Left kidney (tissue), 2 donors: Measurements from ENCODE around the gene NF1. TPM values are rescaled to one million over a fixed set of nuclear protein-coding genes. Genes with fewer than 3 reads are reported as not detected.

ENCODE experiments used
- DNase-seq: peaks from one replicate; pipeline ENCODE4 v3.0.0-alpha.2; 2013
- polyA plus RNA-seq: library from polyadenylated mRNA; unstranded; fragments of 120-200 nt; gene quantifications from one replicate; pipeline ENCODE4 v1.2.1, GENCODE V29; 2013; ENCODE audit not compliant: insufficient read length

The NF1 gene
- polyA plus RNA-seq, 1 donor: 53.9 TPM

- no peak for DNase-seq
These were observed 309.5 kb downstream of the NF1 start for GRCh38 chr17:31404028-31404949.

GRCh38 chr17:31405890-31406371 lies 311.2 kb downstream of the NF1 start:
- DNase-seq: no peak

- DNase-seq: no peak
These were observed 313.8 kb downstream of the NF1 start for GRCh38 chr17:31408586-31408985.

DNA sequence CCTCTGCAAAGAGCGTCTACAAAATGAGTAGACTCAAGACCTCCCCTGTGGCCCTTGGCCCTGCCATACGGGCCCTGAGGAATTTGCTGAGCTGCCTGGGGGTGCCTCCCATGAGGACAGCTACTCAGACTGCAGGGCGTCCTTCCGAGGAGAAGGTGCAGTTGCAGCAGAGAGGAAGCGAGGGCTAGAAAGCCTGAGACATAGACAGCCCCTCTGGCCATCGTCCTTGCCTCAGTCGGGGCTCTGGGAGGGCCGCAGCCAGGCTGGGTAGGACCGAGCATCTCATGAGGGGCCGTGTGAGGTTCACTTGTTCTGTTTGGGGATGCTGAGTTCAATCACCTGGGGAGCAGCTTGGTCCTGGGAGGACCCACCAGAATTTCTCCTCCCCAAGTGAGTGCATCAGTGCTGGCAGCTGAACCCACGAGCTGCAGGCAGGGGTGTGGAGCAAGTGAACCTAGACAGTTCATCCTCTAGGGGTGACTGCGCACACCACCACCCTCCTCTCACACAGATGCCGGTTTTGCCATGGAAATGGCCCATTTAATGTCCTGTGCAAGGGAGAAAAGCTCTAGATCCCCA lies 317.0 kb downstream of the NF1 start:
- no peak for DNase-seq

DNA sequence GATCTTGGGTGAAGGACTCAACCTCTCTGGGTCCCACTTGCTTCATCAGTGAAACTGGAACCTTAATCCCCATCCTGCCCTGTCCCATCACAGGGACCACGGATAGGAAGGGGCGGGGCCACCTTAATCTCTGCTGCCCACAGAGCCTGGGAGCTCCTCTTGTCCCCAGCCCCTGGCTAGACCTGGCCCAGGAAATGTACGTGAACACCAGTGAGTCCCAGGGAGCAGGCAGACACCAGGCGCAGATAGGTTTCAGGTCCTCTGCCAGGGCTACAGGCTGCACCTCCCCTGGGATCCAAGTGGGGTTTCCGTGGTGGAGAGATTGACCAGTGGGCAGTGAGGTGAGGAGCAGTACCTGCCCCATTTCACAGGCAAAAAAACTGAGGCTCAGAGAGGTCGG lies 317.7 kb downstream of the NF1 start:
- no peak for DNase-seq

DNA sequence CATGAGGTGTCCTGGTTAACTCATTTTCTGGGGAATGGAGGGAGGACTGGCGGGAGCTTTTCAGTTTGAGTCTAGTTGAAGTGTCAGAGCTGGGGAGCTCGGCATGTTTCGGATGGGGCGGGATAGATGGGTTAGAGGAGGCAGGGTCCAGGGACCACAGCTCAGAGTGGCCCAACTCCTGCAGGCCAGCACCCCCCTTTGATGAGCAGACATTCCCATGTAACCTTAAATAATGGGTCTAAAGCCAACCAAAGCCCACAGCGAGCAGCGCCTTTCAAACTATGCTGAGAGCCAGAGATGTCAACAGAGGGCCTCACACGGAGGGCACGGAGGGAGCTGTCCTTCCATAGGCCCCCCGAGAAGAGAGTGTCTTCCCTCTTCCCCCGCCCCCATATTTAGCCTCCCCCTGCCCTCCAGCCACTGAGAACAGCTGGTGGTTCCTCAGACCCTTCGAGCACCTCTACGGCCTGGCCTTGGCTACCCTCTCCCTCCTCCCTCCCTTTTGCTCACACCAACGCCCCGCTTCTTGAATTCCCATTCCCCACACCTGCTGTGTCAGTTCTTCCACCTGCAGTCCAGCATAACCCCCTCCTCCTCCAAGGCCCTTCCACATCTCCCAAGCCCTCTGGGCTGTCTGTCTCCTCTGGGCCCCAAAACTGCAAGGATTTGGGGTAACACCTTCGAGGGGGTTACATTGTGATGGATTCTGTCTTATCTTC lies 318.5 kb downstream of the NF1 start:
- no peak for DNase-seq

- no peak for DNase-seq
These were observed 319.2 kb downstream of the NF1 start for GRCh38 chr17:31413874-31414549.

- no peak for DNase-seq
These were observed 319.8 kb downstream of the NF1 start for GRCh38 chr17:31414550-31414918.

- no peak for DNase-seq
These were observed 320.3 kb downstream of the NF1 start for GRCh38 chr17:31415004-31415454.

DNA sequence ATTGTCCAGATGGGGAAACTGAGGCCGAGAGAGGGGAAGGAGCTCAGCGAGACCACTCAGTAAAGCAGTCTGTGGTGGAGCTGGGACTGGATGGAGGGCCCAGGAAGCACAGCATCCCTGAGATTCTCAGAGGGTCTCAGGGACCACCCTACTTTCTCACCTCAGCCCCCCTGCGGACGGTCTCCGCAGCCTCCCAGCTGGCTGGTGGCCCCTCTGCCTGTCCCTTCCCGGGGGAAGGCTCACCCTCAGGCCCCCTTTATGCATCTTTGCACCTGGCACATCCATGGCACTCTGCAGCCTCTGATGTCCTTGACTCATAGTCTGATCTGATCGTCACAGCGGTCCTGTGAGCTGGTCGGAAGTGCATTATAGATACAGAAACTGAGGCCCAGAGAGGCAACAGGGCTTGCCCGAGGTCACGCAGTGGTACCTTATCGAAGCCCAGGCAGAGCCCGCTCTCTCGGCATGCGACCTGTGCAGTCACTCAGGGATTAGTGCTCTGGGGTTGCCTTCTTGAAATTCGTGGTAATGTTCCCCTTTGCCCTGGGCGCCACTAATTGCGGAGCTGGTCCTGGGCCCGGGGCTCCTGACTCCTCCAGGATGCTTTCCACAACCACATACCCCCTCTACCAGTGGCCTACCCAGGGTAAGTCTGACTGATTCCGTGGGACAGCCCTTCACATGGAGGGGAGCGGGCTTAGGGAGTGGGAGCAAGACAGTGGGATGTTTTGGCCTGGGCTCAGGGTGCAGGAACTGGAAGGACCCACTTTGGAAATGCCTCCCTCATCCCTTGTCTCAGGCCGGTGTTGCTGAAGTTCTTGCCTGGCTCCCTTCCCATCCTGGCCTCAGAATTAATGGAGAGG lies 321.1 kb downstream of the NF1 start:
- DNase-seq: no peak

- no peak for DNase-seq
These were observed 321.7 kb downstream of the NF1 start for GRCh38 chr17:31416503-31416923.

DNA sequence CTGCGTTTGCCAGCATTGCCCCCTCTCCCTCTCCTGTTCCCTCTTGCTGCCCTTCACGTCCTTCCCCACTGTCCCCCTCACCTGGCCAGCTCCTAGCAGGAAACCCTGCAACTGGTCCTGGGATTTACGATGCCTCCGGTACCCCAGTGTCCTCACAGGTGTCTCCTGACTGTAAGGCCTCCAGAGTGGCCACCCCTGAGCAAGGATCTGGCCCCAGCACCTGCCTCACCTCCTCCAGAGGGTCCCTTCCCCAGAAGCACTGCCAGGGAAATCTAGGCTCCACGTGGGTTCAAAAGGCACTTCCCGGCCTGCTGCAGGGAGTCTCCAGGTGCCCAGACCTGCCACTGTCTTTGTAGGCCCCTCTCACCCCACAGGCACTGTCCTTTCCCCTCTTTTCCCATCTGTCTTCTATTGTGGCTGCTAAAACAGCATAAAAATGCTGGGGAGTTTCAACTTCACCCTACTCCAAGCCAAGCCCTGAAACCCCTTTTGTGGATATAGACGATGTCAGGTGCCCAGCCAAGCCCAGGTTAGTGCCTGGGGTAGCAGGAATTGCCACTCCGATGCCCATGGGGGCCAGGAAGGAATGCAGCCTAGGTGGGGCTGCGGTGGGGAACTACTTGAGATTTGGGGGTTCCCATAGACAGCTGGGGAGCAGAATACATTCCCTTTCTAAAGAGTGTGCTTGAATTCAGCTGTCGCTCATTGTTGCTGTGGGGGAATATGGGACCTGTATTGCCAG lies 322.4 kb downstream of the NF1 start:
- no peak for DNase-seq

DNA sequence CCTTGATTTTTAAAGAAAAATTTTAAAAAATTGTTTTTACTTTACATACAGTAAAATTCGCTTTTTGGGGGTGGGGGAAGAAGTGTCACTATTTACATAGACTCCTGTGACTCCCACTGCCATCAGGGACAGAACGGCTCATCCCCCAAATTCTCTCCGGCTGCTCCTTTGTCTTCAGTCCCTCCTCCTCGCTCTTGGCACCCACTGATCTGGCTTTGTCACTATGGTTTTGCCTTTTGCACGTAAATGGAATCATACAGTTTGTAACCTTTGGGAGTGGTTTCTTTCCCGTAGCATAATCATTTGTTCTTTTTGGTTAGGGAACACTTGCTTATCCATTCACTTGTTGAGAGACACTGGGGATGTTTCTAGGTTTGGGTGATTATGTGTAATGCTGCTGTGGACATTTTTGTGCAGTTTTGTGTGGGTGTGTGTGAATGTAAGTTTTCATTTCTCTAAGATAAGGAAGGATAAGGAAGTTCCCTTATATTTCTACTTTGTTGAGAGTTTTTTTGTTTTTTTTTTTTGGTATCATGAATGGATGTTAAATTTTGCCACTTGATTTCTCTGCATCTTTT lies 324.1 kb downstream of the NF1 start:
- DNase-seq: no peak

DNA sequence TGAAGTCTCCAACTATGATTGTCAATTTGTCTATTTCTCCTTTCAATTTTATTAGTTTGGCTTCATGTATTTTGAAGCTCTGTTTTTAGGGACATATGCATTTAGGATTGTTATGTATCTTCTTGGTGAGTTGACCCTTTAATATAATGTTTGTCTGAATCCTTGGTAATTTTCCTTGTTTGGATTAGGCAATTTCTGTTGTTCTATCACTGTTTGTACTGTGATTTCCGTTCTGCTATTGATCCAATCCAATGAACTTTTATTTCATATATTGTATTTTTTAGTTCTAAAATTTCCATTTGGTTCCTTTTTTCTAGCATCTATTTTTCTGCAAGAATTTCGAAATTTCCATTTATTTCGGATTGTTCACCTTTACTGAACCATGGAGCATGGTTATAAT lies 327.7 kb downstream of the NF1 start:
- DNase-seq: no peak

DNA sequence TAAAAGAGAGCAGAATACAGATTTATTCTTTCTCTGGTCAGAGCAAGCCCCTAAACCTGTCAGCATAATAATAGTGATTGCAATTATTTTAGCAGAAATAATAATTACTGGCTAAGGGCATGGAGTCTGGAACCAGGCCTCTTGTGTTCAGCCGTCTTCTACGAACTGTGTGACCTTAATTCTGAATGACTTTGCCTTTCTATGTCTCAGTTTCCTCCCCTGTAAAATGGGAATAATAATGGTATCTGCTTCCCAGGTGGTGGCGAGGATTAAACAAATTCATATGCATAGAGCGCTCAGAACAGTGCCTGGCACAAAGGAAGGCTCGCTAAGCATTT lies 330.1 kb downstream of the NF1 start:
- DNase-seq: no peak

DNA sequence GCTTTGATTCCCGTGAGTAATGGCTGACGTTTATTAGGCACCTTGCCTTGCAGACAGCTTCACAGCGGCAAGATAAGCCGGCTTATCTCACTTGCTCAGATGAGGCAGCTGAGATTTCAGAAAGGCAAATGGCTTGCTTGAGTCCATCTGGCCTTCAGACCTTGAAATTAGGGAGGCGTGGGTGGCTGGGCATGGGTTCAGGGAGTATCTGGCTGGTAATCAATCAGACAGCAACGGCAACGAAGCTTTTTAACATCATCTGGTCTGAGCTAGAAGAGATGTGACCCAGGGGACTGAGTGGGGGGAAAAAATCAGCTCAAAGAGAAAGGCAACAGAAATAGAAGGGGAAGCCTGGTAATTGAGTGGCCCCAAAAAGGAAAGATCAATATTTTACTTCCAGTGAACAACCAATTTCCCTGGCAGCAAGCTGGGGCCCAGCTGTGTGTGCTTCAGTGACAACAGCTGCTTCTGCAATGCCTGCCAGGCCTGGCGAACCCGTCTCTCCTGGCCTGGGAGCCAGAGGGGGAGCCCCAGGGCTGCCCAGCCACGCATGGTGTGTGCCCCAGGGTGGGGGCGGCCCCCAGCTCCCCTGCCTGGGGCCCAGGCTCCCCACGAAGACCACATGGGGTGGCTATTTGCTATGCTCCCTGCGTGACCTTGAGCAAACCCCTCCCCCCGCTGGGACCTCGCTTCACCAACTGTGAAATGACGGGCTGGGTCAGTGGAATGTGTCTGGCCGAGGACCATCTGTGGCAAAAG lies 330.7 kb downstream of the NF1 start:
- no peak for DNase-seq
